SK-N-SH treated with all-trans-retinoic acid at 6 μM for 48 hours (cell line): ENCODE results near the gene PTGS1.

Experiments used
- ARNTL ChIP-seq: fragments of 450-650 bp; formaldehyde crosslinking; IDR thresholded peaks from 2 replicates; pipeline ENCODE4 v1.5.0; 2020; ENCODE audit warnings: low read depth, mild to moderate bottlenecking, moderate library complexity, borderline replicate concordance
- BACH2 ChIP-seq: fragments of 250-450 bp; sonication (Bioruptor Pico); IDR thresholded peaks from 2 replicates; pipeline ENCODE4 v1.9.0; 2021; ENCODE audit warnings: mild to moderate bottlenecking, borderline replicate concordance
- CREB5 ChIP-seq: fragments of 250-450 bp; sonication (Bioruptor Pico); IDR thresholded peaks from 2 replicates; pipeline ENCODE4 v1.5.1; 2020; ENCODE audit warnings: low read depth, mild to moderate bottlenecking, moderate library complexity
- CSDC2 ChIP-seq: fragments of 250-450 bp; sonication (Bioruptor Pico); IDR thresholded peaks from 2 replicates; pipeline ENCODE4 v1.5.0; 2020; ENCODE audit warnings: mild to moderate bottlenecking, moderate library complexity
- CSRNP3 ChIP-seq: fragments of 250-450 bp; sonication (Bioruptor Pico); IDR thresholded peaks from 2 replicates; pipeline ENCODE4 v1.5.1; 2021; ENCODE audit warnings: mild to moderate bottlenecking, moderate library complexity
- ESRRG ChIP-seq: fragments of 250-450 bp; sonication (Bioruptor Pico); IDR thresholded peaks from 2 replicates; pipeline ENCODE4 v1.6.1; 2021; ENCODE audit warnings: mild to moderate bottlenecking
- GLIS3 ChIP-seq: fragments of 250-450 bp; sonication (Bioruptor Pico); IDR thresholded peaks from 2 replicates; pipeline ENCODE4 v1.5.0; 2020; ENCODE audit warnings: mild to moderate bottlenecking, moderate library complexity
- OSR1 ChIP-seq: fragments of 250-450 bp; sonication (Bioruptor Pico); IDR thresholded peaks from 2 replicates; pipeline ENCODE4 v1.8.0; 2022; ENCODE audit warnings: moderate library complexity, mild to moderate bottlenecking, inconsistent platforms
- PATZ1 ChIP-seq: fragments of 250-450 bp; sonication (Bioruptor Pico); IDR thresholded peaks from 2 replicates; pipeline ENCODE4 v1.8.0; 2020; ENCODE audit warnings: mild to moderate bottlenecking, moderate library complexity, borderline replicate concordance
- RARB ChIP-seq: fragments of 250-450 bp; sonication (Bioruptor Pico); IDR thresholded peaks from 2 replicates; pipeline ENCODE4 v1.8.0; 2021; ENCODE audit warnings: mild to moderate bottlenecking, moderate library complexity
- ZFP3 ChIP-seq: fragments of 250-450 bp; sonication (Bioruptor Pico); IDR thresholded peaks from 2 replicates; pipeline ENCODE4 v1.5.0; 2020; ENCODE audit warnings: mild to moderate bottlenecking, moderate library complexity
- ZFP30 ChIP-seq: fragments of 450-650 bp; formaldehyde crosslinking; IDR thresholded peaks from 2 replicates; pipeline ENCODE4 v1.5.0; 2022; ENCODE audit warnings: mild to moderate bottlenecking, moderate library complexity

- no peak for TF ChIP-seq ZFP3 (CRISPR knock-in tag)
- no peak for TF ChIP-seq ARNTL (CRISPR knock-in tag)
- TF ChIP-seq ESRRG, result no peak
- TF ChIP-seq CSDC2, result no peak
- no peak for TF ChIP-seq GLIS3 (CRISPR knock-in tag)
- no peak for TF ChIP-seq CREB5
- no peak for TF ChIP-seq ZFP30 (CRISPR knock-in tag)
- TF ChIP-seq RARB (CRISPR knock-in tag), result no peak
- TF ChIP-seq PATZ1 (CRISPR knock-in tag), result no peak
- TF ChIP-seq CSRNP3 (CRISPR knock-in tag), result no peak
- TF ChIP-seq OSR1 (CRISPR knock-in tag), result no peak
- no peak for TF ChIP-seq BACH2 (CRISPR knock-in tag)
Measured at GRCh38 chr9:122367774-122368460, 2.9 kb upstream of the PTGS1 start.
